ENCODE results near the gene SRSF2. TPM values are rescaled to one million over a fixed set of nuclear protein-coding genes. Genes with fewer than 3 reads are reported as not detected.

SRSF2 gene
- total RNA-seq, 1 donor from 2014 or later: 239 TPM

DNA sequence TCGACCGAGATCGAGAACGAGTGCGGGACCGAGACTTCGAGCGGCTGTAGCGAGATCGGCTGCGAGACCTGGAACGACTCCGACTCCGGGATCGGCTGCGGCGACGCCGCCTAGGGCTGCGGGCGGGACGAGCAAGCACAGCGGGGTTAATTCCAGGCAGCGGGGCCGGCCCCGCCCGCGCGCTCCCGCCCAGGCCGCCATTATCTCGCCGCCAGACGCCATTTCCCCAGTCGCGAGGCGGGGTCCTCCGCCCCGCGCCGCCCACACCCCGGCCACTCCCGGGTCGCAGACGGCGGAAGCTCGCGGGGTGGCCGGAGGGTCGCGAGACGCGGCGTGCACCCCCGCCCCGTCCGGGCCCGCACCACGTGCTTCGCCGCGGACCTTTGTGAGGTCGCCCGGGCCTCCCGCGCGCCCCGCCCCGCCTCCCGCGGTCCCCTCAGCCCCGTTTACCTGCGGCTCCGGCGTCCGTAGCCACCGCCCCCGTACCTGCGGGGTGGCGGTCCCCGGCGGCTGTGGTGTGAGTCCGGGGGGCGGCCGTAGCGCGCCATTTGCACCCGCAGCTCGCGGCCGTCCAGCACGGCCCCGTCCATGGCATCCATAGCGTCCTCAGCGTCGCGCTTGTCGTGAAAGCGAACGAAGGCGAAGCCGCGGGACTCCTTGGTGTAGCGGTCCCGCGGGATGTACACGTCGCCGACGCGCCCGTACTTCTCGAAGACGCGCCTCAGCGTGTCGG is 616 bp downstream of the SRSF2 start:
- Mint-ChIP-seq H3K9me3 (no peaks in the 10 kb centered on the region), H3K27ac (peak overlapping the region; percentile 98), H3K27me3 (ENCODE audit: low read depth) (no peaks in the 10 kb centered on the region), H3K36me3 (peaks cover 30% of the 10 kb centered on the region), H3K4me1 (peaks cover 49% of the 10 kb centered on the region), H3K4me3 (peak overlapping the region; percentile 98)
- TF ChIP-seq, protein P1, sequence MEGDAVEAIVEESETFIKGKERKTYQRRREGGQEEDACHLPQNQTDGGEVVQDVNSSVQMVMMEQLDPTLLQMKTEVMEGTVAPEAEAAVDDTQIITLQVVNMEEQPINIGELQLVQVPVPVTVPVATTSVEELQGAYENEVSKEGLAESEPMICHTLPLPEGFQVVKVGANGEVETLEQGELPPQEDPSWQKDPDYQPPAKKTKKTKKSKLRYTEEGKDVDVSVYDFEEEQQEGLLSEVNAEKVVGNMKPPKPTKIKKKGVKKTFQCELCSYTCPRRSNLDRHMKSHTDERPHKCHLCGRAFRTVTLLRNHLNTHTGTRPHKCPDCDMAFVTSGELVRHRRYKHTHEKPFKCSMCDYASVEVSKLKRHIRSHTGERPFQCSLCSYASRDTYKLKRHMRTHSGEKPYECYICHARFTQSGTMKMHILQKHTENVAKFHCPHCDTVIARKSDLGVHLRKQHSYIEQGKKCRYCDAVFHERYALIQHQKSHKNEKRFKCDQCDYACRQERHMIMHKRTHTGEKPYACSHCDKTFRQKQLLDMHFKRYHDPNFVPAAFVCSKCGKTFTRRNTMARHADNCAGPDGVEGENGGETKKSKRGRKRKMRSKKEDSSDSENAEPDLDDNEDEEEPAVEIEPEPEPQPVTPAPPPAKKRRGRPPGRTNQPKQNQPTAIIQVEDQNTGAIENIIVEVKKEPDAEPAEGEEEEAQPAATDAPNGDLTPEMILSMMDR (IDR thresholded peaks at IDR 0.05; ENCODE audit: unreplicated experiment): no peak
- peak; percentile 53 to 76 for DNase-seq (ENCODE audit: low spot score in 2 of 2, unreplicated experiment in 2 of 2)

DNA sequence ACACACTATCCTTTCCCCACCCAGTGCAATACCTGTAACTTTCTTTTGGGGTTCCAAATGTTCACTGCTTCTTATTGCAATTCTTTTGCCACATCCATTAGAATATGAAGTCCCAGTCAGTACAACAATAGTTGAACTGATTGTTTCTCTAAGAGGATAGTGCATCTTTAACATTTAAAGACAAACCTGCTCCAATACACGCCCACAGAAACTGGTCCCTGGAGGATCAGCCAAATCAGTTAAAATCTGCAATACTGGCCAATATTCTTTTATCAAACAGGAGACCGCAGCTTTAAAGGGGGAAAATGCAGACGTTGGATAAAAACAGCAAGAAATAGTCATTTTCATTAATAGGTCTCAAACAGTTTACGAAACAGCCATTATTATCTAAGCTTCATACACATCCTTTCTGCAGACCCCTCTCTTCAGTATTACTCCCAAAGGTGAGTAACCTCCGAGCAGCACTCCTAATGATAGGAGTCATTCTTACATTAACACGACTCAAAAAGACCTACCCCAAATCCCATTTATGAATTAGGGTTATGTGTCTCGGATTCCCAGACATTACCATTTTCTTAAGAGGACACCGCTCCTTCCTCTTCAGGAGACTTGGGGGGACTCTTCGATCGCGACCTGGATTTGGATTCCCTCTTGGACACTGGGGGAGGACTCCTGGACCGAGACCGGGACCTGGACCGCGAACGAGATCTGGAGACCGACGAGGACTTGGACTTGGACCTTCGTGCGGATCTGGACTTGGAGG is 1.4 kb downstream of the SRSF2 start:
- Mint-ChIP-seq H3K4me3 (peak overlapping the region; percentile 98), H3K27me3 (ENCODE audit: low read depth) (no peaks in the 10 kb centered on the region), H3K9me3 (no peaks in the 10 kb centered on the region), H3K36me3 (peaks cover 32% of the 10 kb centered on the region), H3K4me1 (peaks cover 49% of the 10 kb centered on the region), H3K27ac (peak overlapping the region; percentile 98)
- TF ChIP-seq, protein P1 (IDR thresholded peaks at IDR 0.05; ENCODE audit: unreplicated experiment): no peak
- no peak for DNase-seq (ENCODE audit: low spot score in 2 of 2, unreplicated experiment in 2 of 2)

DNA sequence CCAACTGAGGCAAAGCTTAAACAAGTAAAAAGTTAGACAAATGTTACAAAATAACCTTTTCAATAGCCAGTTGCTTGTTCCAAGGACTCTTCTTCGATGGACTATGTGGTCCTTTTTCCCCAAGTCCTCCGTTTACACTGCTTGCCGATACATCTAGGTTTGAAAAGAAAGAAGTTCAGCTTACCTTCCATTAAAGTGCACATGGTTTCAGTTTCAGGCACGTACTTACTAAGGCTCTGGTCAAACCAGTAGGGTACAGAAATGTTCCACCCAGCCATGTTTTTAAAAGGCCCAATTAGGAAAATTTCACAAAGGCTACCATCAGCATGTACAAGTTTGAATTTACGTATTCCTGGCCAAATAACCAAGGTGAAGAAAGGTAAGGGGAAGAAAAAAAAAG is 2.1 kb downstream of the SRSF2 start:
- TF ChIP-seq, protein P1 (IDR thresholded peaks at IDR 0.05; ENCODE audit: unreplicated experiment): no peak
- H3K4me1 Mint-ChIP-seq: peaks cover 43% of the 10 kb centered on the region

DNA sequence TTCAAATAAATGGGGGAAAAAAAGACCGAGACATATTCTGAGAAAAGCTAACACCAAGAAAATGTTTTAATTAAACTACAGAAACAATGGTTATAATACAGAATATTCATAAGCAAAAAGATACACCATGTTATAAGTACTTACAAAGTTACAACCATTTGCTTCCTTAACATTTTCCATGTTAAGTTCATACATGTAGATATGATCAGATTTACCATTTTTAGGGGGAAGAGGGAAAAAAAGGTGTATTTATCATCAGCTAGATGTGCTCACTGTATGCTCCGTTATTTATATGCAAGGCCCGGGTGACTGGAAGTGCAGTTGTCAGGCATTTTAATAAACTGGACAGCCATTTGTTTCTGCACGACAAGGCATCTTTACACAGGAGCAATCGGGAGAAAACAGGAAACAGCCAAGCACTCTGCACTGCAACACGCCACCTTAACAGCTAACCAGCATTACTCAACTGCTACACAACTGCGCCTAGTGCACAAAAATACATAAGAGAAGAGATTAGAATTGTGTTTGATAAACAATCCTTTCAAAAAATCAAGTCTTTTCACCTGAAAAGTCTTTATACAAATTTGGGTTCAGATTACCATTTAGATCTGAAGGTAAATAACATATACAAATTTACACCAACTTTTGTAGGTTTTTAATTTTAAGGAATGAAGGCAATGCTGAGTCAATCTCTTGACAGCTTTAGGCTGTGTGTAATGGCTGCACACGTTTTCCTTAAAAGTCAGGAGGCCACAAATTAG is 2.9 kb downstream of the SRSF2 start:
- DNase-seq (ENCODE audit: low spot score in 2 of 2, unreplicated experiment in 2 of 2): no peak
- peak overlapping the region; percentile 98 for H3K4me3 Mint-ChIP-seq
- no peaks in the 10 kb centered on the region for H3K27me3 Mint-ChIP-seq (ENCODE audit: low read depth)
- peak overlapping the region; percentile 98 for H3K27ac Mint-ChIP-seq
- TF ChIP-seq, protein P1 (IDR thresholded peaks at IDR 0.05; ENCODE audit: unreplicated experiment): no peak
- H3K36me3 Mint-ChIP-seq: peaks cover 36% of the 10 kb centered on the region
- H3K4me1 Mint-ChIP-seq: peaks cover 44% of the 10 kb centered on the region
- no peaks in the 10 kb centered on the region for H3K9me3 Mint-ChIP-seq

More for the DNA sequence above, 2.1 kb downstream of the SRSF2 start:
- no peaks in the 10 kb centered on the region for H3K27me3 Mint-ChIP-seq (ENCODE audit: low read depth)
- H3K4me3 Mint-ChIP-seq: peak overlapping the region; percentile 98
- H3K27ac Mint-ChIP-seq: peak overlapping the region; percentile 98
- no peaks in the 10 kb centered on the region for H3K9me3 Mint-ChIP-seq
- peaks cover 32% of the 10 kb centered on the region for H3K36me3 Mint-ChIP-seq
- no peak for DNase-seq (ENCODE audit: low spot score in 2 of 2, unreplicated experiment in 2 of 2)

DNA sequence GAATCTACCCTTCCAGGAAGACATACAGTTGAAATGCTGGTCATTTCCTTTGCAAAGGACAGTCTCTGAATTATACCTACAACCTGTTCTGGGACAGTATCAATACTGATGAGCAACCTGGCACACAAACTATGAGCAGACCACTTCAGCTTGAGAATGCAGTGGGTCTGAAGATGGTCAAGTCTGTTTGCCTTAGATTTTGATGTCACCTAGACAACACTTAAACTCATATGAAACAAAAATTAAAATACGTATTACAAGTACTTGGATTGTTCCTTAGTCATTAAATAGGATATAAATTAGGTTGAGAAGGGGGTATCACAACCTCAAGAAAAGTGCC is 3.5 kb downstream of the SRSF2 start:
- peaks cover 37% of the 10 kb centered on the region for H3K36me3 Mint-ChIP-seq

More for the DNA sequence above, 3.5 kb downstream of the SRSF2 start:
- H3K9me3 Mint-ChIP-seq: no peaks in the 10 kb centered on the region
- no peak for DNase-seq (ENCODE audit: low spot score in 2 of 2, unreplicated experiment in 2 of 2)
- peak overlapping the region; percentile 44 for H3K27ac Mint-ChIP-seq
- no peaks in the 10 kb centered on the region for H3K27me3 Mint-ChIP-seq (ENCODE audit: low read depth)
- H3K4me3 Mint-ChIP-seq: peak overlapping the region; percentile 98
- H3K4me1 Mint-ChIP-seq: peaks cover 38% of the 10 kb centered on the region
- TF ChIP-seq, protein P1 (IDR thresholded peaks at IDR 0.05; ENCODE audit: unreplicated experiment): no peak
